Measurements from ENCODE around the gene FUS. TPM values are rescaled to one million over a fixed set of nuclear protein-coding genes. Genes with fewer than 3 reads are reported as not detected.
A peak's percentile ranks its signal among the peaks of the same experiment; 100 is the strongest.

FUS gene
- total and polyA plus RNA-seq, 2 of the 13 experiments (the other 11 are each of a cell fraction or from before 2014, with no cell fraction given) = 68.1 to 168 TPM

DNA sequence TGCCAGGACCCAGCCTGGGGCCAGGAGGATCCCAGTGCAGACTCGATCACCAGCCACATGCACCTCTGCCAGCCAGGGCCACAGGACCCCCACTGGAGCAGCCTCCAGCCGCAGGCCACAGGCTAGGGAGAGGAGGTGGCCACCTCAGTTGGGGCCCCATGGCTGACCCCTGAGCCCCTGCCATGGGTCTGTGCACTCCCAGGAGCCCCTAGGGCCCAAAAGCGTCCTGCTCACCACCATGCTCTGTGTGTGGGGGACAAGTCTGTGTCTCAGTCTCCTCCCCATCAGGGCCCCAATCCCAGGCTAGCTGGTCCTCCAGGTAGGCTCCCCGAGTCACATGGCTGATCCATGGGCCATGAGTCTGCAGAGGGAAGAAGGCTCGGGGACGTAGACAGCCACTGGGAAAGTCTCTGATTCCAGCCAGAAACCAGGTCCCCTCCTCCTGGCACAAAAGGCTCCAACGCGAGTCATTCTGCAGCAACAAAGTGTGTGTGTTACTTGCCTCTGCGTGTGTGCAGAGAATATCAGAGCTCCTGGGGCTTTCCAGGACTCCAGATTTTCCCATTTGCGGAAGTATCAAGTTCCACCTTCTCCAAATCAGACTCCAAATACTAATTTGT, 38.3 kb upstream of the FUS start (continued):
- TF ChIP-seq, protein P1, sequence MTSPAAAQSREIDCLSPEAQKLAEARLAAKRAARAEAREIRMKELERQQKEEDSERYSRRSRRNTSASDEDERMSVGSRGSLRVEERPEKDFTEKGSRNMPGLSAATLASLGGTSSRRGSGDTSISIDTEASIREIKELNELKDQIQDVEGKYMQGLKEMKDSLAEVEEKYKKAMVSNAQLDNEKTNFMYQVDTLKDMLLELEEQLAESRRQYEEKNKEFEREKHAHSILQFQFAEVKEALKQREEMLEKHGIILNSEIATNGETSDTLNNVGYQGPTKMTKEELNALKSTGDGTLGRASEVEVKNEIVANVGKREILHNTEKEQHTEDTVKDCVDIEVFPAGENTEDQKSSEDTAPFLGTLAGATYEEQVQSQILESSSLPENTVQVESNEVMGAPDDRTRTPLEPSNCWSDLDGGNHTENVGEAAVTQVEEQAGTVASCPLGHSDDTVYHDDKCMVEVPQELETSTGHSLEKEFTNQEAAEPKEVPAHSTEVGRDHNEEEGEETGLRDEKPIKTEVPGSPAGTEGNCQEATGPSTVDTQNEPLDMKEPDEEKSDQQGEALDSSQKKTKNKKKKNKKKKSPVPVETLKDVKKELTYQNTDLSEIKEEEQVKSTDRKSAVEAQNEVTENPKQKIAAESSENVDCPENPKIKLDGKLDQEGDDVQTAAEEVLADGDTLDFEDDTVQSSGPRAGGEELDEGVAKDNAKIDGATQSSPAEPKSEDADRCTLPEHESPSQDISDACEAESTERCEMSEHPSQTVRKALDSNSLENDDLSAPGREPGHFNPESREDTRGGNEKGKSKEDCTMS (CRISPR knock-in tag; conservative IDR thresholded peaks at IDR 0.05) = no peak
- TF ChIP-seq RBAK (CRISPR knock-in tag; IDR thresholded peaks at IDR 0.05) = no peak
- TF ChIP-seq, protein P2, sequence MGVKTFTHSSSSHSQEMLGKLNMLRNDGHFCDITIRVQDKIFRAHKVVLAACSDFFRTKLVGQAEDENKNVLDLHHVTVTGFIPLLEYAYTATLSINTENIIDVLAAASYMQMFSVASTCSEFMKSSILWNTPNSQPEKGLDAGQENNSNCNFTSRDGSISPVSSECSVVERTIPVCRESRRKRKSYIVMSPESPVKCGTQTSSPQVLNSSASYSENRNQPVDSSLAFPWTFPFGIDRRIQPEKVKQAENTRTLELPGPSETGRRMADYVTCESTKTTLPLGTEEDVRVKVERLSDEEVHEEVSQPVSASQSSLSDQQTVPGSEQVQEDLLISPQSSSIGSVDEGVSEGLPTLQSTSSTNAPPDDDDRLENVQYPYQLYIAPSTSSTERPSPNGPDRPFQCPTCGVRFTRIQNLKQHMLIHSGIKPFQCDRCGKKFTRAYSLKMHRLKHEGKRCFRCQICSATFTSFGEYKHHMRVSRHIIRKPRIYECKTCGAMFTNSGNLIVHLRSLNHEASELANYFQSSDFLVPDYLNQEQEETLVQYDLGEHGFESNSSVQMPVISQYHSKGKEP (CRISPR knock-in tag; IDR thresholded peaks at IDR 0.05) = no peak
- TF ChIP-seq NCOA2 (CRISPR knock-in tag; IDR thresholded peaks at IDR 0.05) = 0 out of 2 replicates have a peak, but pooled peaks have one; percentile 2
- TF ChIP-seq, protein P3, sequence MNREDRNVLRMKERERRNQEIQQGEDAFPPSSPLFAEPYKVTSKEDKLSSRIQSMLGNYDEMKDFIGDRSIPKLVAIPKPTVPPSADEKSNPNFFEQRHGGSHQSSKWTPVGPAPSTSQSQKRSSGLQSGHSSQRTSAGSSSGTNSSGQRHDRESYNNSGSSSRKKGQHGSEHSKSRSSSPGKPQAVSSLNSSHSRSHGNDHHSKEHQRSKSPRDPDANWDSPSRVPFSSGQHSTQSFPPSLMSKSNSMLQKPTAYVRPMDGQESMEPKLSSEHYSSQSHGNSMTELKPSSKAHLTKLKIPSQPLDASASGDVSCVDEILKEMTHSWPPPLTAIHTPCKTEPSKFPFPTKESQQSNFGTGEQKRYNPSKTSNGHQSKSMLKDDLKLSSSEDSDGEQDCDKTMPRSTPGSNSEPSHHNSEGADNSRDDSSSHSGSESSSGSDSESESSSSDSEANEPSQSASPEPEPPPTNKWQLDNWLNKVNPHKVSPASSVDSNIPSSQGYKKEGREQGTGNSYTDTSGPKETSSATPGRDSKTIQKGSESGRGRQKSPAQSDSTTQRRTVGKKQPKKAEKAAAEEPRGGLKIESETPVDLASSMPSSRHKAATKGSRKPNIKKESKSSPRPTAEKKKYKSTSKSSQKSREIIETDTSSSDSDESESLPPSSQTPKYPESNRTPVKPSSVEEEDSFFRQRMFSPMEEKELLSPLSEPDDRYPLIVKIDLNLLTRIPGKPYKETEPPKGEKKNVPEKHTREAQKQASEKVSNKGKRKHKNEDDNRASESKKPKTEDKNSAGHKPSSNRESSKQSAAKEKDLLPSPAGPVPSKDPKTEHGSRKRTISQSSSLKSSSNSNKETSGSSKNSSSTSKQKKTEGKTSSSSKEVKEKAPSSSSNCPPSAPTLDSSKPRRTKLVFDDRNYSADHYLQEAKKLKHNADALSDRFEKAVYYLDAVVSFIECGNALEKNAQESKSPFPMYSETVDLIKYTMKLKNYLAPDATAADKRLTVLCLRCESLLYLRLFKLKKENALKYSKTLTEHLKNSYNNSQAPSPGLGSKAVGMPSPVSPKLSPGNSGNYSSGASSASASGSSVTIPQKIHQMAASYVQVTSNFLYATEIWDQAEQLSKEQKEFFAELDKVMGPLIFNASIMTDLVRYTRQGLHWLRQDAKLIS (CRISPR knock-in tag; IDR thresholded peaks at IDR 0.05) = no peak; the same call in 1 of the 2 replicates
- no peak for TF ChIP-seq MAZ (IDR thresholded peaks at IDR 0.05; ENCODE audit: borderline replicate concordance, low read depth, low read length)
- no peak for TF ChIP-seq MAZ (CRISPR knock-in tag; IDR thresholded peaks at IDR 0.05; ENCODE audit: low read depth)
- TF ChIP-seq, protein P4, sequence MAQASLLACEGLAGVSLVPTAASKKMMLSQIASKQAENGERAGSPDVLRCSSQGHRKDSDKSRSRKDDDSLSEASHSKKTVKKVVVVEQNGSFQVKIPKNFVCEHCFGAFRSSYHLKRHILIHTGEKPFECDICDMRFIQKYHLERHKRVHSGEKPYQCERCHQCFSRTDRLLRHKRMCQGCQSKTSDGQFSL (CRISPR knock-in tag; IDR thresholded peaks at IDR 0.05) = no peak
- no peak for TF ChIP-seq ZNF331 (CRISPR knock-in tag; IDR thresholded peaks at IDR 0.05)
- no peak for TF ChIP-seq ATF1 (CRISPR knock-in tag; IDR thresholded peaks at IDR 0.05)
- peak; percentile 29; the same call in 1 of the 2 replicates for TF ChIP-seq ZNF543 (CRISPR knock-in tag; IDR thresholded peaks at IDR 0.05)
- TF ChIP-seq, protein P5, sequence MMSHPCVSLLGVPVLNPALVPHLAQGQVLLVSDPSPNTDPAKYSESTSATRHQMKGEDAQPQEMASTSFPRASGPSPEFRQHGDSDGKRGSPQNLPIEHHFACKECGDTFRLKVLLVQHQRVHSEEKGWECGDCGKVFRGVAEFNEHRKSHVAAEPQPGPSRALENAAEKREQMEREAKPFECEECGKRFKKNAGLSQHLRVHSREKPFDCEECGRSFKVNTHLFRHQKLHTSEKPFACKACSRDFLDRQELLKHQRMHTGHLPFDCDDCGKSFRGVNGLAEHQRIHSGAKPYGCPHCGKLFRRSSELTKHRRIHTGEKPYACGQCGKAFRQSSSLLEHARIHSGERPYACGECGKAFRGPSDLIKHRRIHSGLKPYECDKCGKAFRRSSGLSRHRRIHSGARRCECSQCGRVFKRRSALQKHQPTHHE (CRISPR knock-in tag; IDR thresholded peaks at IDR 0.05; ENCODE audit: borderline replicate concordance) = no peak
- no peak for TF ChIP-seq WIZ (CRISPR knock-in tag; IDR thresholded peaks at IDR 0.05)
- TF ChIP-seq ZNF460 (CRISPR knock-in tag; IDR thresholded peaks at IDR 0.05; ENCODE audit: borderline replicate concordance) = no peak
- no peak for TF ChIP-seq ARHGAP35 (CRISPR knock-in tag; IDR thresholded peaks at IDR 0.05; ENCODE audit: borderline replicate concordance)
- no peak for TF ChIP-seq ZNF432 (CRISPR knock-in tag; IDR thresholded peaks at IDR 0.05; ENCODE audit: borderline replicate concordance)
- TF ChIP-seq YEATS4 (CRISPR knock-in tag; IDR thresholded peaks at IDR 0.05; ENCODE audit: borderline replicate concordance) = 0 out of 2 replicates have a peak, but pooled peaks have one; percentile 17
- no peak for TF ChIP-seq SNAPC2 (CRISPR knock-in tag; IDR thresholded peaks at IDR 0.05)
- TF ChIP-seq ZNF225 (CRISPR knock-in tag; IDR thresholded peaks at IDR 0.05) = no peak; the same call in 1 of the 2 replicates
- no peak; the same call in 1 of the 2 replicates for TF ChIP-seq MTF2 (CRISPR knock-in tag; IDR thresholded peaks at IDR 0.05; ENCODE audit: borderline replicate concordance)

Data from HepG2 (cell line).